HG03175 (cell line): ENCODE measurements around the gene IARS1.

Experiments
- ATAC-seq: cut with Tn5 transposase; IDR thresholded peaks from one replicate; pipeline ENCODE4 v1.9.1; 2021; ENCODE audit warnings: mild to moderate bottlenecking, moderate library complexity; ENCODE audit not compliant: unreplicated experiment

IARS1 gene

GRCh38 chr9:92295827-92296258 lies 2.3 kb upstream of the IARS1 start:
- ATAC-seq, result no peak

GRCh38 chr9:92295240-92295790 lies 1.8 kb upstream of the IARS1 start:
- ATAC-seq, result no peak

- no peak for ATAC-seq
These were observed 790 bp upstream of the IARS1 start for GRCh38 chr9:92294297-92294676.

GRCh38 chr9:92293075-92293354 lies 482 bp downstream of the IARS1 start:
- no peak for ATAC-seq

GRCh38 chr9:92292338-92293074 lies 991 bp downstream of the IARS1 start:
- ATAC-seq, result no peak

- no peak for ATAC-seq
These were observed 1.9 kb downstream of the IARS1 start for GRCh38 chr9:92291577-92291976.

GRCh38 chr9:92290785-92291429 lies 2.6 kb downstream of the IARS1 start:
- no peak for ATAC-seq

GRCh38 chr9:92289708-92290390 lies 3.6 kb downstream of the IARS1 start:
- ATAC-seq, result no peak

- ATAC-seq, result no peak
These were observed 14.2 kb downstream of the IARS1 start for GRCh38 chr9:92279302-92279701.

- no peak for ATAC-seq
These were observed 15.4 kb downstream of the IARS1 start for GRCh38 chr9:92278110-92278509.

GRCh38 chr9:92276331-92277032 lies 17.0 kb downstream of the IARS1 start:
- ATAC-seq, result no peak

GRCh38 chr9:92275541-92275940 lies 18.0 kb downstream of the IARS1 start:
- ATAC-seq, result no peak

- ATAC-seq, result no peak
These were observed 23.0 kb downstream of the IARS1 start for GRCh38 chr9:92270511-92270910.

- no peak for ATAC-seq
These were observed 27.0 kb downstream of the IARS1 start for GRCh38 chr9:92266486-92266885.

- ATAC-seq, result no peak
These were observed 28.3 kb downstream of the IARS1 start for GRCh38 chr9:92265154-92265553.

- no peak for ATAC-seq
These were observed 30.4 kb downstream of the IARS1 start for GRCh38 chr9:92263131-92263530.

GRCh38 chr9:92257327-92257726 lies 36.2 kb downstream of the IARS1 start:
- ATAC-seq, result no peak

GRCh38 chr9:92254381-92255337 lies 38.8 kb downstream of the IARS1 start:
- ATAC-seq, result no peak

GRCh38 chr9:92253656-92254055 lies 39.8 kb downstream of the IARS1 start:
- ATAC-seq, result no peak

GRCh38 chr9:92247981-92248380 lies 45.5 kb downstream of the IARS1 start:
- no peak for ATAC-seq
